OCI-LY7 (cell line): Measurements from ENCODE around the gene ATP6AP1. TPM values are rescaled to one million over a fixed set of nuclear protein-coding genes. Genes with fewer than 3 reads are reported as not detected.

Experiments used
- BruUV-seq: library from RNA; stranded (reverse); fragments of 400-500 nt; replicated peaks from 2 replicates; lab custom pipeline; 2021; lab: Mats Ljungman, UMichigan
- CTCF ChIA-PET: fragments of 300-600 bp; sonication (Branson Sonifier 250); formaldehyde crosslinking; loops from one replicate; lab custom pipeline; 2022; ENCODE audit warnings: antibody characterized with exemption; ENCODE audit not compliant: unreplicated experiment; lab: Charles Lee
- POLR2A ChIA-PET: fragments of 300-600 bp; sonication (Branson Sonifier 250); formaldehyde crosslinking; loops from one replicate; lab custom pipeline; 2022; ENCODE audit warnings: antibody characterized with exemption; lab: Charles Lee
- DNase-seq: peaks from one replicate; pipeline ENCODE4 v3.0.0-alpha.2; 2015; ENCODE audit warnings: low spot score
- H2AFZ ChIP-seq: fragments of 200-600 bp; sonication (generic), shearing (Covaris generic); 2 replicates; pipeline ENCODE4 v1.6.1; 2014; ENCODE audit warnings: mild to moderate bottlenecking, antibody characterized with exemption, low read length, moderate library complexity
- H3K27ac ChIP-seq: fragments of 200-600 bp; sonication (generic); 2 replicates; pipeline ENCODE4 v1.5.1; 2014; ENCODE audit warnings: mixed run types, low read depth, mild to moderate bottlenecking, moderate library complexity, low read length, inconsistent platforms; ENCODE audit not compliant: poor library complexity, severe bottlenecking
- H3K36me3 ChIP-seq: fragments of 200-600 bp; sonication (generic); 2 replicates; pipeline ENCODE4 v1.6.1; 2014; ENCODE audit warnings: mild to moderate bottlenecking, antibody characterized with exemption, low read length, moderate library complexity, mixed read lengths; ENCODE audit not compliant: insufficient read depth
- H3K4me1 ChIP-seq: fragments of 200-600 bp; sonication (generic); 2 replicates; pipeline ENCODE4 v1.5.1; 2014; ENCODE audit warnings: mild to moderate bottlenecking, low read length; ENCODE audit not compliant: insufficient read depth, poor library complexity, severe bottlenecking
- H3K4me2 ChIP-seq: fragments of 200-600 bp; sonication (generic); 2 replicates; pipeline ENCODE4 v1.6.1; 2014; ENCODE audit warnings: mild to moderate bottlenecking, low read length
- H3K4me3 ChIP-seq: fragments of 200-600 bp; sonication (generic); 2 replicates; pipeline ENCODE4 v1.5.1; 2014; ENCODE audit warnings: mild to moderate bottlenecking, low read depth, low read length; ENCODE audit not compliant: poor library complexity, severe bottlenecking
- H3K79me2 ChIP-seq: fragments of 200-600 bp; sonication (generic); 2 replicates; pipeline ENCODE4 v1.6.1; 2016; ENCODE audit warnings: low read depth, mild to moderate bottlenecking, low read length, moderate library complexity, mixed read lengths; ENCODE audit not compliant: insufficient read depth
- H3K9me2 ChIP-seq: fragments of 200-600 bp; sonication (generic); 2 replicates; pipeline ENCODE4 v1.6.1; 2016; ENCODE audit warnings: mild to moderate bottlenecking, low read length, mixed read lengths; ENCODE audit not compliant: insufficient read depth
- H3K9me3 ChIP-seq: fragments of 200-600 bp; sonication (generic); 2 replicates; pipeline ENCODE4 v1.6.1; 2014; ENCODE audit warnings: mild to moderate bottlenecking, mixed run types, low read length, mixed read lengths
- H4K20me1 ChIP-seq: fragments of 200-600 bp; sonication (generic); 2 replicates; pipeline ENCODE4 v1.6.1; 2014; ENCODE audit warnings: mild to moderate bottlenecking, antibody characterized with exemption, low read length, moderate library complexity, mixed read lengths; ENCODE audit not compliant: insufficient read depth
- CTCF ChIP-seq: fragments of 200-600 bp; sonication (generic); conservative IDR thresholded peaks from 2 replicates; pipeline ENCODE4 v1.5.1; 2014; ENCODE audit warnings: mild to moderate bottlenecking, antibody characterized with exemption, low read length, moderate library complexity, mixed read lengths
- EZH2phosphoT487 ChIP-seq: fragments of 200-600 bp; sonication (generic); IDR thresholded peaks from 2 replicates; pipeline ENCODE4 v1.6.1; 2018; ENCODE audit warnings: low read depth, borderline replicate concordance, mild to moderate bottlenecking, mixed run types, antibody characterized with exemption, low read length, moderate library complexity, mixed read lengths
- intact Hi-C: fragments of 100-400 bp; cut with micrococcal nuclease; formaldehyde crosslinking; loops from one replicate; pipeline ENCODE4 v1.10.0; 2022; ENCODE audit not compliant: unreplicated experiment
- total RNA-seq, 2 experiments: library from RNA; depleted of rRNA in 1 of 2; stranded (reverse); fragments of >200 nt in 1 of 2; shearing (Covaris generic) in 1 of 2; gene quantifications; 2 replicates each; pipeline ENCODE4 v1.2.3, GENCODE V29; 2014 to 2022

ATP6AP1 gene
- total RNA-seq, 2 experiments from 2014 or later = 26.4 to 39.5 TPM

DNA sequence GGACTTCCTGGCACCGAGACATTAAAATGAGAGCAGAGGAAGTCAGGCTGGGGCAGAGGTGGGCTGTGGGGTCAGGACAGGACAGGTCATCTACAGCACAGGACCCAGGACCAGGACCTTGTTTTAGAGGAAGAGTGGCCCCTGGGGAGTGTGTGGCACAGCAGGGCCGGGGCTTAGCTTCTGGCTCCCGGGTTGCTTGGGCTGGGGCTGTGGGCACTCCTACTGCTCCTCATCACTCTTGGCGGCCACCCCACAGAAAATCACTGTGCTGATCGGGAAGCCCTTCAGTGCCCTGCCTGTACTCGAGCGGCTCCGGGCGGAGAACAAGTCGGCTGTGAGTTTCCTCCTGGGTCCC is 8.1 kb upstream of the ATP6AP1 start:
- DNase-seq = no peak
- H3K36me3 ChIP-seq = peaks cover under 1% of the 10 kb centered on the region
- H4K20me1 ChIP-seq = no peaks in the 10 kb centered on the region
- intact Hi-C loops = no loop called here
- no peaks in the 10 kb centered on the region for H3K4me1 ChIP-seq
- H3K79me2 ChIP-seq = no peaks in the 10 kb centered on the region
- H2AFZ ChIP-seq = no peak overlapping the region
- ChIA-PET CTCF (no interaction called here), POLR2A (interaction anchor here (0.9 kb wide), 1 partner anchor 8 kb away, joined by 3 read pairs; no protein-coding TSS in a partner anchor)
- H3K27ac ChIP-seq = no peak overlapping the region
- H3K9me2 ChIP-seq = no peaks in the 10 kb centered on the region
- TF ChIP-seq CTCF = no peak
- TF ChIP-seq EZH2phosphoT487 = no peak
- no peaks in the 10 kb centered on the region for H3K9me3 ChIP-seq
- BruUV-seq = no TSS peak
- no peak overlapping the region for H3K4me2 ChIP-seq
- H3K4me3 ChIP-seq = no peak overlapping the region

GRCh38 chrX:154426916-154427770 is 1.3 kb upstream of the ATP6AP1 start:
- POLR2A ChIA-PET = interaction anchor here (0.5 to 0.9 kb wide), 5 partner anchors 14 to 311 kb away, joined by 3 to 8 read pairs (median 4); no protein-coding TSS in a partner anchor
- intact Hi-C loops = loop anchor here (5.0 kb wide), 1 partner anchor 65 kb away; the partner anchor contains the start of gene SLC10A3

More at GRCh38 chrX:154426916-154427770, 1.3 kb upstream of the ATP6AP1 start:
- H3K9me3 ChIP-seq = no peaks in the 10 kb centered on the region
- no peaks in the 10 kb centered on the region for H4K20me1 ChIP-seq
- no peak for DNase-seq
- no peaks in the 10 kb centered on the region for H3K36me3 ChIP-seq
- H3K4me2 ChIP-seq = 0 out of 2 replicates have a peak overlapping the region, but pooled peaks have one; percentile 66
- H2AFZ ChIP-seq = no peak overlapping the region
- TF ChIP-seq CTCF (no peak), EZH2phosphoT487 (no peak)
- no peaks in the 10 kb centered on the region for H3K9me2 ChIP-seq
- CTCF ChIA-PET = no interaction called here
- peaks cover 13% of the 10 kb centered on the region; the same call in 1 of the 2 replicates for H3K79me2 ChIP-seq
- no TSS peak for BruUV-seq
- no peak overlapping the region for H3K27ac ChIP-seq
- H3K4me3 ChIP-seq = no peak overlapping the region
- H3K4me1 ChIP-seq = peaks cover 14% of the 10 kb centered on the region
